ENCODE data around the gene MED27.

The MED27 gene

GRCh38 chr9:132044176-132044875 is 35.3 kb downstream of the MED27 start:
- DNase-seq: no peak

- DNase-seq: no peak
These were observed 36.0 kb downstream of the MED27 start for GRCh38 chr9:132043708-132044107.

GRCh38 chr9:132042324-132042723 is 37.3 kb downstream of the MED27 start:
- DNase-seq: no peak

- DNase-seq: no peak
These were observed 37.9 kb downstream of the MED27 start for GRCh38 chr9:132041798-132042197.

GRCh38 chr9:132040808-132041207 is 38.9 kb downstream of the MED27 start:
- DNase-seq: no peak

- DNase-seq: no peak
These were observed 39.4 kb downstream of the MED27 start for GRCh38 chr9:132040246-132040645.

- no peak for DNase-seq
These were observed 40.4 kb downstream of the MED27 start for GRCh38 chr9:132039284-132039683.

GRCh38 chr9:132037458-132037857 is 42.2 kb downstream of the MED27 start:
- DNase-seq: peak in 2 of 56 donors; percentile 24 to 35

GRCh38 chr9:132036521-132036920 is 43.1 kb downstream of the MED27 start:
- DNase-seq: no peak

GRCh38 chr9:132035679-132036078 is 44.0 kb downstream of the MED27 start:
- no peak for DNase-seq

GRCh38 chr9:132032238-132032950 is 47.3 kb downstream of the MED27 start:
- DNase-seq: no peak

- no peak for DNase-seq
These were observed 48.0 kb downstream of the MED27 start for GRCh38 chr9:132031467-132032237.

- DNase-seq: no peak
These were observed 48.9 kb downstream of the MED27 start for GRCh38 chr9:132030626-132031325.

- DNase-seq: no peak
These were observed 51.7 kb downstream of the MED27 start for GRCh38 chr9:132027752-132028663.

- no peak for DNase-seq
These were observed 52.6 kb downstream of the MED27 start for GRCh38 chr9:132026932-132027585.

GRCh38 chr9:132025766-132026165 is 53.9 kb downstream of the MED27 start:
- no peak for DNase-seq

- no peak for DNase-seq
These were observed 55.1 kb downstream of the MED27 start for GRCh38 chr9:132024589-132024988.

GRCh38 chr9:132023419-132024180 is 56.1 kb downstream of the MED27 start:
- no peak for DNase-seq

Measured in amygdala (tissue), 56 donors.